Measurements from ENCODE around the gene PLEKHH1.

PLEKHH1 gene

GRCh38 chr14:67633451-67634147 lies 100.5 kb downstream of the PLEKHH1 start:
- DNase-seq = no peak

DNA sequence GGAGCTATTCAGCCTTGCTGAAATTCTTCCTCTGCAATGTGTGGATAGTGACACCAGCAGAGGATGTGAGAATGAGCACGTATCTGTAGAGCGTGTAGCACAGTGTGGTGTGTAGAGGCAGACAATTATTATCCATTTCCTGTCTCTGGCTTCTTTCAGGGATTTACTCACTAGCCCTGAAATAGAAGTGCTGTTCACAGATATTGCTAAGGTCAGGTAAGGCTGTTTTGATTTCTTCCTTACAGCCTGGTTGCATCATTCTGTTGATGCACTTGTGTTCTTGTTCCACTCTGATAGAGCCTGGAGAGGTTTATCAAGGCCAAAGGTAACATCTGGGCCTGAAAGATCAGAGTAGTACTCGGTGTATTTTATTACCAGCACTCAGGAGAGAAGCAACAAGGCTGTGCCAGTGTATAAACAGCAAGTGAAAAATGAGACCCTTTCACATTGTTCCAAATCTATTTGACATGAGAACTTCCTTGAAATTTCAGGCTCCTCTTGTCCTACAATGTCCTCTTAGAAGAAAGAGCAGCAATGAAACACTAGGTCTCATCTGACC lies 103.3 kb downstream of the PLEKHH1 start:
- no peak for DNase-seq

DNA sequence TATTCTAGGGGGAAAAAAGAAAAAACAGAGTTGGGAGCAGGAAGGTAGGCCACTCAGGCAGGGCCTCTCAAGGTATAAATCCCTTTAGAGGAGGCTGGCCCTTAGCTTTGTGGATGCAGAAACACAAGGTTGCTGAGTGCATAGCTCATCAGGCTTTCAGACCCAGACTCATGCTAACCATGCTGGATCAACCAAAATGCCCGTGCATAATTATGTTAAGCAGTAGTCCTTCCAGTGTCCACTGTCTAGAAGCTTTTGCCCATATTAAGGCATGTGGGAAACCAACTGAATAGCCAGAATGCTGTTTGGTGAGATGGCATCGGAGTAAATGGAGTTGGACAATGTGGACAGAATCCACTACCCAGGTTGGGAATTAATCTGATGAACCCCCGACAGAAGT lies 105.6 kb downstream of the PLEKHH1 start:
- DNase-seq = no peak

Measured in EL (cell line).